Breast epithelium (tissue), 3 donors: ENCODE measurements around the gene DUOXA2.

Source experiments
- CTCF ChIP-seq, 3 donors: fragments of 450-650 bp; IDR thresholded peaks; one replicate each; pipeline ENCODE4 v1.5.1; 2016 to 2017; ENCODE audit warnings: antibody characterized with exemption in 3 of 3, mild to moderate bottlenecking in 3 of 3, moderate library complexity in 3 of 3
- POLR2A ChIP-seq: fragments of 450-650 bp; IDR thresholded peaks from one replicate; pipeline ENCODE4 v1.6.1; 2016; ENCODE audit warnings: antibody characterized with exemption, mild to moderate bottlenecking, moderate library complexity

- TF ChIP-seq CTCF (IDR thresholded peaks at IDR 0.05) (no peak), POLR2A (no peak)
These were observed 42.8 kb downstream of the DUOXA2 start for GRCh38 chr15:45156744-45157455.
